NOMO-1 treated with dmso at 0.1 percent for 144 hours (cell line): ENCODE results near the gene OBSCN.

Experiments used
- DNase-seq: peaks from one replicate; lab custom pipeline; 2025; ENCODE audit not compliant: unreplicated experiment; lab: John Stamatoyannopoulos, UW

OBSCN gene

GRCh38 chr1:228374711-228375577, 167.1 kb downstream of the OBSCN start:
- DNase-seq, result no peak

- DNase-seq, result no peak
Observed at GRCh38 chr1:228375578-228376261, 167.9 kb downstream of the OBSCN start.

- DNase-seq, result no peak
Observed at GRCh38 chr1:228376262-228376628, 168.4 kb downstream of the OBSCN start.

GRCh38 chr1:228376651-228377631, 169.1 kb downstream of the OBSCN start:
- DNase-seq, result no peak

GRCh38 chr1:228377664-228378089, 169.8 kb downstream of the OBSCN start:
- DNase-seq, result no peak

- DNase-seq, result peak; percentile 35
Observed at GRCh38 chr1:228378090-228378872, 170.4 kb downstream of the OBSCN start.

GRCh38 chr1:228378873-228379460, 171.1 kb downstream of the OBSCN start:
- DNase-seq, result no peak

GRCh38 chr1:228379666-228380065, 171.8 kb downstream of the OBSCN start:
- no peak for DNase-seq

- DNase-seq, result no peak
Observed at GRCh38 chr1:228381356-228381755, 173.5 kb downstream of the OBSCN start.

- DNase-seq, result no peak
Observed at GRCh38 chr1:228383773-228384172, 175.9 kb downstream of the OBSCN start.

- no peak for DNase-seq
Observed at GRCh38 chr1:228385232-228385631, 177.4 kb downstream of the OBSCN start.

- no peak for DNase-seq
Observed at GRCh38 chr1:228387321-228387720, 179.5 kb downstream of the OBSCN start.

- DNase-seq, result no peak
Observed at GRCh38 chr1:228390649-228391048, 182.8 kb downstream of the OBSCN start.

GRCh38 chr1:228391411-228392020, 183.7 kb downstream of the OBSCN start:
- no peak for DNase-seq

GRCh38 chr1:228392111-228392936, 184.5 kb downstream of the OBSCN start:
- no peak for DNase-seq

GRCh38 chr1:228393268-228393701, 185.4 kb downstream of the OBSCN start:
- DNase-seq, result no peak

- DNase-seq, result no peak
Observed at GRCh38 chr1:228393811-228394570, 186.1 kb downstream of the OBSCN start.
